Prostate gland (tissue), 2 donors: Measurements from ENCODE around the gene ATP5MC3.

Experiments used
- POLR2AphosphoS5 ChIP-seq: sonication (generic); formaldehyde crosslinking; IDR thresholded peaks from one replicate; pipeline ENCODE4 v1.6.1; 2017; ENCODE audit warnings: antibody characterized with exemption
- TF ChIP-seq, protein P1 (sequence below), 4 experiments: fragments of 200-600 bp in 2 of 4; fragments of 450-650 bp in 2 of 4; sonication (generic) in 2 of 4; IDR thresholded peaks; 1 replicate in 3 of 4; 2 replicates in 1 of 4; pipeline ENCODE4 v1.5.1; 2016 to 2019; ENCODE audit warnings: antibody characterized with exemption in 4 of 4, mild to moderate bottlenecking in 2 of 4, moderate library complexity in 2 of 4

DNA sequence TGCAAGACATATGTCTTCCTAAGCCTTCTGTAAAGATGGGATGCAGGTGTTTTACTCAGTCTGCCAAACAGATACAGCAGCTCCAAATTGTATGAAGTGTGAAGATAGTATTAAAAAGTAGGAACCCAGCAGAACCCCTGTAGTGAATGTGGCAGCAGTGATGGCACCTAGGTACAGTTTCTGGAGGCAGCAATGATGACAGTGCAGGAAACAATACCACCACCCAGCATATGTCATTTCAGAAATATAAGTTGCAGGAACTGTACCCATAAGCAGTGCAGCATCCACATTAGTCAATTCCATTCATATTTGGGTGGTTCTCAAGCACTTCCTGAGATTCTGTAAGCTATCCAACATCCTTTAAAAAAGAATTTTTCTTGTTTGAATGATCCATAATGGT is 46.7 kb upstream of the ATP5MC3 start:
- TF ChIP-seq, protein P1, sequence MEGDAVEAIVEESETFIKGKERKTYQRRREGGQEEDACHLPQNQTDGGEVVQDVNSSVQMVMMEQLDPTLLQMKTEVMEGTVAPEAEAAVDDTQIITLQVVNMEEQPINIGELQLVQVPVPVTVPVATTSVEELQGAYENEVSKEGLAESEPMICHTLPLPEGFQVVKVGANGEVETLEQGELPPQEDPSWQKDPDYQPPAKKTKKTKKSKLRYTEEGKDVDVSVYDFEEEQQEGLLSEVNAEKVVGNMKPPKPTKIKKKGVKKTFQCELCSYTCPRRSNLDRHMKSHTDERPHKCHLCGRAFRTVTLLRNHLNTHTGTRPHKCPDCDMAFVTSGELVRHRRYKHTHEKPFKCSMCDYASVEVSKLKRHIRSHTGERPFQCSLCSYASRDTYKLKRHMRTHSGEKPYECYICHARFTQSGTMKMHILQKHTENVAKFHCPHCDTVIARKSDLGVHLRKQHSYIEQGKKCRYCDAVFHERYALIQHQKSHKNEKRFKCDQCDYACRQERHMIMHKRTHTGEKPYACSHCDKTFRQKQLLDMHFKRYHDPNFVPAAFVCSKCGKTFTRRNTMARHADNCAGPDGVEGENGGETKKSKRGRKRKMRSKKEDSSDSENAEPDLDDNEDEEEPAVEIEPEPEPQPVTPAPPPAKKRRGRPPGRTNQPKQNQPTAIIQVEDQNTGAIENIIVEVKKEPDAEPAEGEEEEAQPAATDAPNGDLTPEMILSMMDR (IDR thresholded peaks at IDR 0.05) = no peak
- TF ChIP-seq POLR2AphosphoS5 = no peak
